PFSK-1 (cell line): ENCODE results near the gene TACC3.

Experiments used
- FOXP2 ChIP-seq: optimal IDR thresholded peaks from 2 replicates; pipeline ENCODE3; 2011; ENCODE audit warnings: borderline replicate concordance, control low read depth, inconsistent platforms; ENCODE audit not compliant: insufficient read depth; ENCODE audit errors: extremely low read length, extremely low read depth
- POLR2AphosphoS5 ChIP-seq: IDR thresholded peaks from 2 replicates; pipeline ENCODE4 v1.6.1; 2012; ENCODE audit warnings: low read depth, mild to moderate bottlenecking, control low read depth, low read length, moderate library complexity
- REST ChIP-seq, 2 experiments: IDR thresholded peaks; 2 replicates each; pipeline versions ENCODE4 v1.6.1 to v1.8.0; 2011 to 2012; ENCODE audit warnings: low read depth in 2 of 2, low read length in 2 of 2, control low read depth in 1 of 2, inconsistent platforms in 1 of 2, mild to moderate bottlenecking in 1 of 2, moderate library complexity in 1 of 2; ENCODE audit not compliant: insufficient read depth in 1 of 2
- SIN3A ChIP-seq: IDR thresholded peaks from 2 replicates; pipeline ENCODE4 v1.6.1; 2012; ENCODE audit warnings: mild to moderate bottlenecking, low read length, moderate library complexity, borderline replicate concordance; ENCODE audit not compliant: insufficient read depth
- TAF1 ChIP-seq: IDR thresholded peaks from 2 replicates; pipeline ENCODE4 v1.6.1; 2012; ENCODE audit warnings: low read length, control low read depth, borderline replicate concordance; ENCODE audit not compliant: insufficient read depth

GRCh38 chr4:1732911-1733310 is 11.6 kb downstream of the TACC3 start:
- TF ChIP-seq POLR2AphosphoS5 (no peak), REST (IDR thresholded peaks at IDR 0.05; ENCODE audit: insufficient read depth in 1 of 2, low read depth in 2 of 2, low read length in 2 of 2) (no peak), SIN3A (no peak), TAF1 (no peak), FOXP2 (no peak)
